ENCODE data around the gene KRTAP10-7.
"Not testable (repeated sequence)": the region's sequence is repeated elsewhere in the genome, so short reads cannot be mapped to it uniquely, and the experiment has no call there.

The KRTAP10-7 gene

DNA sequence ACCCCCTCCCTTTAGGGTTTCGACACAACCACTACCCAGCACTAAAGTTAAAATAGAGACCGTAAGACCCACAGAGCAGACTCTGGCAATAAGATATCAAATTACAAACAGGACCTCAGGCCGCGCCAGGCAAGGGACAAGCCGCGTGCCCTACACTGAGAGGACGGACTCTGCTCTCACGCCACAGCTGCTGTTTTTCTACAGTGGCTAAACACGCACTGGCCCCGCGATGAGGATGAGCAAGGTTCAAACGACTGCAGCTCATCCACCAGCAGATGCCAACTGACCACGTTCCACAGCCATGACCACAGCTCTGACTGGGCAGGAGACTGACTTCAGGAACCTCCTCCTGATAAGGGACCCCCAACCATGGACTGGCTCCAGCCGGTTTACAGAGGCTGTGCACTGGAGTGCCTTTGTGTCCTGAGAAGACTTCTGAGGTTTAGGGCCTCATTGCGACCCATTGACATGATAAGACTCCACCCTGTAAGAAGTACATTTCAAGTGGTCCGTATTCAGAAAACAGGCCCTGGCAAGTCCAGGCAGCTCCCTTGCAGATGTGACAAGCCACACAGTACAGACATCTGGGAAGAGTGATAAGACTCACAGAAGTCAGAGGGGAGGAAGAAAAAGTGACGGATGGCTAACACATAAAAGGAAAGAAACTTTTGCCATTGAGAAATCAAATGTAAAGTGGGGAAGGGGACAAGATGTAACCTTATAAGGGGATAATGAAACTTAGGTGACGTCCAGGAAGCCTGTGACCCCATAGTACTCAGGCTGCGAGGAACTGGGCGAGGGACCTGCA is 6.6 kb upstream of the KRTAP10-7 start:
- Mint-ChIP-seq H3K27ac (peak overlapping the region; percentile 61), H3K9me3 (no peaks in the 10 kb centered on the region), H3K36me3 (peaks cover 1% of the 10 kb centered on the region), H3K4me1 (peaks cover 3% of the 10 kb centered on the region), H3K4me3 (no peak overlapping the region), H3K27me3 (no peaks in the 10 kb centered on the region)

- H3K4me3 Mint-ChIP-seq, result no peak overlapping the region
- peaks cover 3% of the 10 kb centered on the region for H3K4me1 Mint-ChIP-seq
- peaks cover 1% of the 10 kb centered on the region for H3K36me3 Mint-ChIP-seq
- no peak overlapping the region for H3K27ac Mint-ChIP-seq
- no peaks in the 10 kb centered on the region for H3K9me3 Mint-ChIP-seq
- no peaks in the 10 kb centered on the region for H3K27me3 Mint-ChIP-seq
Observed at GRCh38 chr21:44594406-44594916, 5.9 kb upstream of the KRTAP10-7 start.

DNA sequence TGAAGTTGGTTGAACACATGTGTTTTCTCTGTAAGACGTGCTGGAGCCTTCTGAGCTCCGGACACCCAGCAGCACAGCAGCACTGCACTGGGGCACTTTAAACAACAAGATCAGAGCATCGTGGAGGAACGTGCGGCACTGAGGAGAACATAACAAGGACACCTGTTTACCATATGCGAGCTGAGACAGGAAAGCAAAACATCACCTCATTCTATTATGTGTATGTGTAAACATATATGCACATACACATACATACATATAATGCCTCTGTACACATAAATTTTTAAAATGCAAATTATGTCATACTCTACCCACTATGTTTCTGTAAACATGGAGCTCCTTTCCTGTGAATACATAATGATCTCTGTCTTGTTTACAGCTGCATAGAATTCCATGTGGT is 4.9 kb upstream of the KRTAP10-7 start:
- Mint-ChIP-seq H3K4me1 (peaks cover 3% of the 10 kb centered on the region), H3K27ac (no peak overlapping the region)

GRCh38 chr21:44596068-44596725 is 4.2 kb upstream of the KRTAP10-7 start:
- peaks cover 3% of the 10 kb centered on the region for H3K4me1 Mint-ChIP-seq
- H3K36me3 Mint-ChIP-seq, result peaks cover 1% of the 10 kb centered on the region
- H3K27me3 Mint-ChIP-seq, result no peaks in the 10 kb centered on the region
- H3K4me3 Mint-ChIP-seq, result no peak overlapping the region
- H3K27ac Mint-ChIP-seq, result no peak overlapping the region
- no peaks in the 10 kb centered on the region for H3K9me3 Mint-ChIP-seq

More for the DNA sequence above, 4.9 kb upstream of the KRTAP10-7 start:
- Mint-ChIP-seq H3K9me3 (no peaks in the 10 kb centered on the region), H3K36me3 (peaks cover 1% of the 10 kb centered on the region), H3K27me3 (no peaks in the 10 kb centered on the region), H3K4me3 (no peak overlapping the region)

GRCh38 chr21:44598061-44598460 is 2.3 kb upstream of the KRTAP10-7 start:
- H3K27me3 Mint-ChIP-seq, result no peaks in the 10 kb centered on the region
- no peak overlapping the region for H3K27ac Mint-ChIP-seq
- peaks cover 1% of the 10 kb centered on the region for H3K36me3 Mint-ChIP-seq
- peaks cover 3% of the 10 kb centered on the region for H3K4me1 Mint-ChIP-seq
- no peak overlapping the region for H3K4me3 Mint-ChIP-seq
- H3K9me3 Mint-ChIP-seq, result no peaks in the 10 kb centered on the region

DNA sequence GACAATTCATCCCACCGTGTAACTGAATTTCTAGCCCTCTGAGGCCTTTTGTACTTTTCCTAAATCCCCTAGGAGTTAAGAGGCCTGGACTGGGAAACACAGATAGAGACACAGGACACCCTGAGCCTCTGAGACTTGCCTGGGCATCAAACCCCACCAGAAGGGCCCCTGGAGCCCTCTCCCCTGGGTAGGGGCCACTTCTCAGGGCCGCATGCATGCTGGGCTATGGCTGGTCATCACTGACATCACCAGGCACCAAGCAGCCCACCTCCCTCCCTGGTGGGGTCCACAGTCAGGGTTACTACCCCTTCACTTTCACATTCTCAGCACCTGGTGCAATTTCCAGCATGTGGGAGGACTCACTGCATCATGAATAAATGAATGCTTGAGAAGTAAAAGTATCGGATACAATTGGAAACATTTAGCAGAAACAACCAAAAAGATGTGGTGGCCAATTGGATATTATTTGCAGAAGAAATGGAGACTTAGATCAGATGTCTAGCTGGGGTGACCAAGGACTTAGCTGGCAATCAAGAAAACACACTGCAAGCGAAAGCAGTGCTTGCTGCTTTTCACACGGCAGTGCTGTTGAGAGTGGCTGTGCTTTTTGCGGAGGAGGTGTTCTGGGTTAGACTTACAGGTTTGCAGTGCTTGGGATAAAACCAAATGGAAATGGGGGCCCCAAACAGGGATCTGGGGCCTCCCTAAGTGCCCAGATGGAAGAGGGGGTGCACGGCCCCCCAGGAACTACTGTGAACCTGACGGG is 950 bp upstream of the KRTAP10-7 start:
- no peak overlapping the region for H3K4me3 Mint-ChIP-seq
- H3K9me3 Mint-ChIP-seq, result no peaks in the 10 kb centered on the region
- peaks cover 3% of the 10 kb centered on the region for H3K4me1 Mint-ChIP-seq
- H3K36me3 Mint-ChIP-seq, result peaks cover 1% of the 10 kb centered on the region
- H3K27me3 Mint-ChIP-seq, result no peaks in the 10 kb centered on the region
- H3K27ac Mint-ChIP-seq, result no peak overlapping the region

GRCh38 chr21:44601091-44601490 is 694 bp downstream of the KRTAP10-7 start:
- H3K27ac Mint-ChIP-seq, H3K4me3 Mint-ChIP-seq, H3K27me3 Mint-ChIP-seq, H3K9me3 Mint-ChIP-seq, H3K36me3 Mint-ChIP-seq, H3K4me1 Mint-ChIP-seq: not testable (repeated sequence)

- H3K9me3 Mint-ChIP-seq, result no peaks in the 10 kb centered on the region
- no peak overlapping the region for H3K27ac Mint-ChIP-seq
- H3K4me3 Mint-ChIP-seq, result no peak overlapping the region
- H3K27me3 Mint-ChIP-seq, result no peaks in the 10 kb centered on the region
- peaks cover 1% of the 10 kb centered on the region for H3K36me3 Mint-ChIP-seq
- no peaks in the 10 kb centered on the region for H3K4me1 Mint-ChIP-seq
Observed at GRCh38 chr21:44601596-44602462, 1.4 kb downstream of the KRTAP10-7 start.

DNA sequence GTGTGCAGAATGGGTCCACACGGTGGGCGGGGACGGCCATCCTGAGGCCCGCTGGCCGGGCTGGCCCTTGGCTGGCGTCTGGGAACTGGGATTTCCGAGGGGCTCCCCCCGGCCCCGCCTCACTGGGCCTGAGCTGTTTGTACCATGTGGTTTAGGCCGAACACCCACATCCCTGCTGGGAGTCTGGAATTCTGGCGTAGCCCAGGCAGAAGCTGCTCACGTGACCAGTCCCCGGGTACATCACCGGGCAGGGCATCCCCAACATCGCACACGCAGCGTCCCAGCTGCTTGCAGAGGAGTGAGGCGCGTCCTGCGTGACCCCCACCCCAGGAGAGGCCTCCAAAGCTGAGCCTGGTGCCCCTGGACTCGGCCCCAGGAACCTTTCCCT is 2.1 kb downstream of the KRTAP10-7 start:
- H3K4me3 Mint-ChIP-seq, result no peak overlapping the region
- no peaks in the 10 kb centered on the region for H3K27me3 Mint-ChIP-seq
- H3K36me3 Mint-ChIP-seq, result peaks cover 1% of the 10 kb centered on the region
- no peaks in the 10 kb centered on the region for H3K9me3 Mint-ChIP-seq
- no peak overlapping the region for H3K27ac Mint-ChIP-seq
- H3K4me1 Mint-ChIP-seq, result no peaks in the 10 kb centered on the region

- Mint-ChIP-seq H3K27me3 (no peaks in the 10 kb centered on the region), H3K4me1 (no peaks in the 10 kb centered on the region), H3K4me3 (no peak overlapping the region), H3K36me3 (peaks cover 1% of the 10 kb centered on the region), H3K27ac (no peak overlapping the region), H3K9me3 (no peaks in the 10 kb centered on the region)
Observed at GRCh38 chr21:44603109-44603875, 2.9 kb downstream of the KRTAP10-7 start.

DNA sequence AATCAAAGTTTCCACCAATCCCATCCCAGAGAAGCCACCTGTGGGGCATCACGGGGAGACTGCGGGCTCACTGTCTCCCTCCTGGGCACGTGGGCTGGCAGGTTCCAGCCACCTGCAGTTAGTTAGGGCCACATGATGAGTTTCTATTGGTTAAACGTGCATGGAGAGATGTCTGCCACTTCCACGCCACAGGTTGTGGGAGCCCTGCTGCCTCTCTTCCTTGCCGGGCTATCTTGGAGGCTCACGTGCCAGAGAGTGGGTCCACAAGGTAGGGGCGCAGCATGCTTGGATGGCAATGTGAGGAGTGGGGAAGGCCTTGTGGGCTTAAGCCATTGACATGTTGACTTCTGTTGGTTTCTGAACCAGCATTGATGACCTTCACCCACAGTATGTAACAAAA is 3.5 kb downstream of the KRTAP10-7 start:
- Mint-ChIP-seq H3K4me1 (no peaks in the 10 kb centered on the region), H3K27ac (no peak overlapping the region), H3K27me3 (no peaks in the 10 kb centered on the region), H3K4me3 (no peak overlapping the region), H3K36me3 (peaks cover 2% of the 10 kb centered on the region), H3K9me3 (peaks cover 3% of the 10 kb centered on the region)

- Mint-ChIP-seq H3K9me3 (peaks cover 14% of the 10 kb centered on the region), H3K4me1 (no peaks in the 10 kb centered on the region), H3K27me3 (no peaks in the 10 kb centered on the region), H3K4me3 (no peak overlapping the region), H3K36me3 (peaks cover 7% of the 10 kb centered on the region), H3K27ac (no peak overlapping the region)
Observed at GRCh38 chr21:44606495-44606894, 6.1 kb downstream of the KRTAP10-7 start.

DNA sequence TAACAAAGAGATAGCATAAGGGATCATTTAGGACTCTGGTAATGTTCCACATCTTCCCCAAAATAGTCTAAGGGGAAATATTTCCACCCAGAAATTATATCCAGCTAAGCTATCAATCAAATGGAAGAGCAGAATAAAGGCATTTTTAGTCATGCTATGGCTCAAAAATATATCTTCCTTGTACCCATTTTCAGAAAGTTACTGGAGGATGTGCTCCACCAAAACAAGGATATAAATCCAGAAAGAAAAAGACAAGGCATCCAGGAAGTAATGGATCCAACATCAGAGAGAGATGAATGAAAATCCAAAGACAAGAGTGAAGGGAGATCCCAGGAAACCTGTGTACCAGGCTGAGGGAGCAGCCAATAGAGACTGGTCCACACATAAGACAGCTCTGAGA is 8.8 kb downstream of the KRTAP10-7 start:
- Mint-ChIP-seq H3K27me3 (no peaks in the 10 kb centered on the region), H3K4me3 (no peak overlapping the region), H3K27ac (no peak overlapping the region), H3K9me3 (peaks cover 14% of the 10 kb centered on the region), H3K36me3 (peaks cover 7% of the 10 kb centered on the region), H3K4me1 (peaks cover 5% of the 10 kb centered on the region)

GRCh38 chr21:44610157-44610843 is 9.9 kb downstream of the KRTAP10-7 start:
- not testable (repeated sequence) for H3K27ac Mint-ChIP-seq, H3K36me3 Mint-ChIP-seq, H3K4me1 Mint-ChIP-seq, H3K4me3 Mint-ChIP-seq, H3K27me3 Mint-ChIP-seq
- peaks cover 14% of the 10 kb centered on the region for H3K9me3 Mint-ChIP-seq
